Colonic mucosa (tissue), 4 donors: ENCODE data around the gene ADRB1. TPM values are rescaled to one million over a fixed set of nuclear protein-coding genes. Genes with fewer than 3 reads are reported as not detected.

Source experiments
- DNase-seq: peaks from one replicate; pipeline ENCODE4 v3.0.0-alpha.2; 2020
- H3K27ac ChIP-seq: fragments of 200-600 bp; one replicate; pipeline ENCODE4 v1.8.0; 2021
- H3K27me3 ChIP-seq: fragments of 200-600 bp; one replicate; pipeline ENCODE4 v1.8.0; 2021
- H3K36me3 ChIP-seq: fragments of 200-600 bp; one replicate; pipeline ENCODE4 v1.8.0; 2021
- H3K4me1 ChIP-seq: fragments of 200-600 bp; one replicate; pipeline ENCODE4 v1.8.0; 2021; ENCODE audit warnings: mild to moderate bottlenecking
- H3K4me3 ChIP-seq: fragments of 200-600 bp; one replicate; pipeline ENCODE4 v1.8.0; 2021
- H3K9ac ChIP-seq, 2 donors: one replicate each; pipeline ENCODE4 v1.7.0; 2013; ENCODE audit warnings: control low read depth in 2 of 2, low read depth in 2 of 2, low read length in 2 of 2
- H3K9me3 ChIP-seq: fragments of 200-600 bp; one replicate; pipeline ENCODE4 v1.8.0; 2021
- intact Hi-C: fragments of 100-400 bp; cut with DNase I; formaldehyde crosslinking; loops from one replicate; pipeline ENCODE4 v1.14.1; 2022
- total RNA-seq, 2 donors: library from RNA; stranded (reverse); fragmentation: NEBNext Ultra II Directional in 1 of 2; extraction: Animal tissue kit (Norgen Biotek cat#: 25700) in 1 of 2; gene quantifications; one replicate each; pipeline ENCODE4 v1.2.1, GENCODE V29; 2021
- TF ChIP-seq, protein P1 (sequence below): fragments of 200-600 bp; IDR thresholded peaks from one replicate; pipeline ENCODE4 v1.8.0; 2022; ENCODE audit warnings: antibody characterized with exemption, mild to moderate bottlenecking
- donor health status: healthy.
- donor health status: DM: no; HTN: no; CAD: no.
- donor health status: DM: no; HTN: no; CAD: no.

ADRB1 gene
- total RNA-seq, 2 donors from 2014 or later = 0.59 to 0.85 TPM

- no peak overlapping the region for H3K4me3 ChIP-seq
- no peak overlapping the region for H3K9ac ChIP-seq
- intact Hi-C loops = no loop called here
- DNase-seq = no peak
- no peak overlapping the region for H3K27ac ChIP-seq
- no peaks in the 10 kb centered on the region for H3K4me1 ChIP-seq
- no peaks in the 10 kb centered on the region for H3K9me3 ChIP-seq
- TF ChIP-seq, protein P1, sequence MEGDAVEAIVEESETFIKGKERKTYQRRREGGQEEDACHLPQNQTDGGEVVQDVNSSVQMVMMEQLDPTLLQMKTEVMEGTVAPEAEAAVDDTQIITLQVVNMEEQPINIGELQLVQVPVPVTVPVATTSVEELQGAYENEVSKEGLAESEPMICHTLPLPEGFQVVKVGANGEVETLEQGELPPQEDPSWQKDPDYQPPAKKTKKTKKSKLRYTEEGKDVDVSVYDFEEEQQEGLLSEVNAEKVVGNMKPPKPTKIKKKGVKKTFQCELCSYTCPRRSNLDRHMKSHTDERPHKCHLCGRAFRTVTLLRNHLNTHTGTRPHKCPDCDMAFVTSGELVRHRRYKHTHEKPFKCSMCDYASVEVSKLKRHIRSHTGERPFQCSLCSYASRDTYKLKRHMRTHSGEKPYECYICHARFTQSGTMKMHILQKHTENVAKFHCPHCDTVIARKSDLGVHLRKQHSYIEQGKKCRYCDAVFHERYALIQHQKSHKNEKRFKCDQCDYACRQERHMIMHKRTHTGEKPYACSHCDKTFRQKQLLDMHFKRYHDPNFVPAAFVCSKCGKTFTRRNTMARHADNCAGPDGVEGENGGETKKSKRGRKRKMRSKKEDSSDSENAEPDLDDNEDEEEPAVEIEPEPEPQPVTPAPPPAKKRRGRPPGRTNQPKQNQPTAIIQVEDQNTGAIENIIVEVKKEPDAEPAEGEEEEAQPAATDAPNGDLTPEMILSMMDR = no peak
- H3K27me3 ChIP-seq = no peaks in the 10 kb centered on the region
- no peaks in the 10 kb centered on the region for H3K36me3 ChIP-seq
Measured at GRCh38 chr10:114058297-114058696, 14.6 kb downstream of the ADRB1 start.

GRCh38 chr10:114059561-114059960, 15.9 kb downstream of the ADRB1 start:
- no peak overlapping the region for H3K4me3 ChIP-seq
- H3K27me3 ChIP-seq = no peaks in the 10 kb centered on the region

DNA sequence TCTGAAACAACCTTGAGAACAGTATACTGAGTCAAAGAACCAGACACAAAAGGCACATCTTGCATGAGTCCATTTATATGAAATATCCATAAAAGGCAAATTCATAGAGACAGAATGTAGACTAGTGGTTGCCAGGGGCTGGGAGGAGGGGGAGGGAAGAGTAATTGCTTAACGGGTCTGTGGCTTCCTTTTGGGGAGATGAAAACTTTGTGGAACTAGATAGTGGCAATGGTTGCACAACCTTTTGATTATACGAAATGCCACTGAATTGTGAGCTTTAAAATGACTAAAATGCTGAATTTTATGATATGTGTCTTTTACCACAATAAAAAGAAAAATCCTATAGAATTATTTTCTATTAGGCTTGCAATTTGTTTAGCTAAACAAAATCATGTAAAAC, 16.8 kb downstream of the ADRB1 start:
- Histone ChIP-seq H3K27me3 (no peaks in the 10 kb centered on the region), H3K4me1 (no peaks in the 10 kb centered on the region), H3K27ac (no peak overlapping the region), H3K9ac (no peak overlapping the region), H3K4me3 (no peak overlapping the region), H3K36me3 (no peaks in the 10 kb centered on the region), H3K9me3 (no peaks in the 10 kb centered on the region)
- intact Hi-C loops = no loop called here
- TF ChIP-seq, protein P1 = no peak
- no peak for DNase-seq

More at GRCh38 chr10:114059561-114059960, 15.9 kb downstream of the ADRB1 start:
- Histone ChIP-seq H3K4me1 (no peaks in the 10 kb centered on the region), H3K27ac (no peak overlapping the region), H3K36me3 (no peaks in the 10 kb centered on the region), H3K9ac (no peak overlapping the region), H3K9me3 (no peaks in the 10 kb centered on the region)
- no peak for DNase-seq
- TF ChIP-seq, protein P1 = no peak
- intact Hi-C loops = no loop called here

DNA sequence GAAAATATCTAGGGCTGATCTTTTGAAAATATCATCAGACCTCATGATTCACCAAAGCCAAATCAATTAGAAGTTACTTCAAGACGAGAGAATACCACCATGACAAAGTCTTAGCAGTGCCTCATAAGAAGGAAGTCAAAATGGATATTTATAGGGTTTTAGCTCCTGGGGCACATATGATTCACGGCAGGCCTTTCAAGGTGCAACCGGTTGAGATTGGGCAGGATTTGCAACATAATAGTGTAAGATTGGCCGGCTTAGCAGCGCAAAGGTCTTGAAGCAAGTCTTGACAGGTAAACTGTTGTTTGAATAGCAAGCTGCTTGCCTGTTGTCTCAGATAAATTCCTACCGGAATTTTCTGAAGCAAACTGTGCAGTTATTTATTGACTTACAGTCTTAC, 17.5 kb downstream of the ADRB1 start:
- Histone ChIP-seq H3K27ac (no peak overlapping the region), H3K9me3 (no peaks in the 10 kb centered on the region), H3K4me1 (no peaks in the 10 kb centered on the region), H3K36me3 (no peaks in the 10 kb centered on the region), H3K9ac (no peak overlapping the region), H3K4me3 (no peak overlapping the region), H3K27me3 (no peaks in the 10 kb centered on the region)
- TF ChIP-seq, protein P1 = no peak
- DNase-seq = no peak
- intact Hi-C loops = no loop called here

- H3K36me3 ChIP-seq = no peaks in the 10 kb centered on the region
- H3K4me1 ChIP-seq = no peaks in the 10 kb centered on the region
- no peak for DNase-seq
- no peak overlapping the region for H3K9ac ChIP-seq
- H3K4me3 ChIP-seq = no peak overlapping the region
- no peak overlapping the region for H3K27ac ChIP-seq
- H3K27me3 ChIP-seq = no peaks in the 10 kb centered on the region
- no peaks in the 10 kb centered on the region for H3K9me3 ChIP-seq
- intact Hi-C loops = no loop called here
- TF ChIP-seq, protein P1 = no peak
Measured at GRCh38 chr10:114061789-114062188, 18.1 kb downstream of the ADRB1 start.
